GM21619 (cell line): ENCODE data around the gene GALNT9.

Experiments
- ATAC-seq: cut with Tn5 transposase; IDR thresholded peaks from one replicate; pipeline ENCODE4 v1.9.1; 2021; ENCODE audit not compliant: unreplicated experiment

The GALNT9 gene

GRCh38 chr12:132327336-132328171 is 1.8 kb downstream of the GALNT9 start:
- no peak for ATAC-seq

GRCh38 chr12:132326646-132327045 is 2.7 kb downstream of the GALNT9 start:
- ATAC-seq: no peak

GRCh38 chr12:132325733-132326130 is 3.7 kb downstream of the GALNT9 start:
- ATAC-seq: no peak

GRCh38 chr12:132324841-132325732 is 4.3 kb downstream of the GALNT9 start:
- ATAC-seq: no peak

- no peak for ATAC-seq
Observed at GRCh38 chr12:132324173-132324572, 5.2 kb downstream of the GALNT9 start.

- ATAC-seq: no peak
Observed at GRCh38 chr12:132323171-132324010, 6.0 kb downstream of the GALNT9 start.

- ATAC-seq: no peak
Observed at GRCh38 chr12:132322206-132323132, 6.9 kb downstream of the GALNT9 start.

- ATAC-seq: no peak
Observed at GRCh38 chr12:132321321-132322118, 7.9 kb downstream of the GALNT9 start.

- no peak for ATAC-seq
Observed at GRCh38 chr12:132320767-132321211, 8.6 kb downstream of the GALNT9 start.

GRCh38 chr12:132319991-132320570 is 9.3 kb downstream of the GALNT9 start:
- no peak for ATAC-seq

- ATAC-seq: no peak
Observed at GRCh38 chr12:132319359-132319950, 9.9 kb downstream of the GALNT9 start.

GRCh38 chr12:132318618-132319033 is 10.8 kb downstream of the GALNT9 start:
- ATAC-seq: no peak

GRCh38 chr12:132318135-132318534 is 11.3 kb downstream of the GALNT9 start:
- ATAC-seq: no peak

GRCh38 chr12:132317233-132317938 is 12.0 kb downstream of the GALNT9 start:
- no peak for ATAC-seq

- ATAC-seq: no peak
Observed at GRCh38 chr12:132316497-132317232, 12.7 kb downstream of the GALNT9 start.

GRCh38 chr12:132315951-132316350 is 13.4 kb downstream of the GALNT9 start:
- ATAC-seq: no peak

- ATAC-seq: no peak
Observed at GRCh38 chr12:132315507-132315906, 13.9 kb downstream of the GALNT9 start.
